MM.1S (cell line): ENCODE measurements around the gene FBXW12.

Experiments
- DNase-seq: peaks from one replicate; pipeline ENCODE4 v3.0.0-alpha.2; 2015
- H2AFZ ChIP-seq: fragments of 300-600 bp; sonication (generic); 2 replicates; pipeline ENCODE4 v1.6.0; 2016; ENCODE audit warnings: antibody characterized with exemption, low read length
- H3F3A ChIP-seq: fragments of 300-600 bp; sonication (generic); 2 replicates; pipeline ENCODE4 v1.6.1; 2016; ENCODE audit warnings: mild to moderate bottlenecking, antibody characterized with exemption, low read length, moderate library complexity, mixed read lengths; ENCODE audit not compliant: insufficient read depth
- H3K27ac ChIP-seq: fragments of 300-600 bp; sonication (generic); 2 replicates; pipeline ENCODE4 v1.5.1; 2016; ENCODE audit warnings: mild to moderate bottlenecking, low read length
- H3K27me3 ChIP-seq: fragments of 300-600 bp; sonication (generic); replicated peaks from 2 replicates; pipeline ENCODE4 v1.6.0; 2016; ENCODE audit warnings: low read length; ENCODE audit not compliant: insufficient read depth
- H3K36me3 ChIP-seq: fragments of 300-600 bp; sonication (generic); replicated peaks from 2 replicates; pipeline ENCODE4 v1.6.1; 2016; ENCODE audit warnings: mild to moderate bottlenecking, low read length, mixed read lengths; ENCODE audit not compliant: insufficient read depth
- H3K4me1 ChIP-seq: fragments of 300-600 bp; sonication (generic); 2 replicates; pipeline ENCODE4 v1.6.1; 2016; ENCODE audit warnings: low read length, mixed read lengths
- H3K4me2 ChIP-seq: fragments of 300-600 bp; sonication (generic); 2 replicates; pipeline ENCODE4 v1.6.0; 2016; ENCODE audit warnings: low read depth, low read length
- H3K4me3 ChIP-seq: fragments of 300-600 bp; sonication (generic); 2 replicates; pipeline ENCODE4 v1.5.1; 2016; ENCODE audit warnings: low read length, mixed read lengths
- H3K79me2 ChIP-seq: fragments of 300-600 bp; sonication (generic); 2 replicates; pipeline ENCODE4 v1.6.1; 2016; ENCODE audit warnings: mixed run types, low read length, mixed read lengths
- H3K9ac ChIP-seq: fragments of 300-600 bp; sonication (generic); 2 replicates; pipeline ENCODE4 v1.6.1; 2016; ENCODE audit warnings: low read length, mixed read lengths
- H3K9me2 ChIP-seq: fragments of 300-600 bp; sonication (generic); replicated peaks from 2 replicates; pipeline ENCODE4 v1.6.1; 2016; ENCODE audit warnings: mild to moderate bottlenecking, low read length, mixed read lengths; ENCODE audit not compliant: insufficient read depth
- H3K9me3 ChIP-seq: fragments of 300-600 bp; sonication (generic); replicated peaks from 2 replicates; pipeline ENCODE4 v1.6.1; 2016; ENCODE audit warnings: mild to moderate bottlenecking, low read length, mixed read lengths; ENCODE audit not compliant: insufficient read depth
- H4K20me1 ChIP-seq: fragments of 300-600 bp; sonication (generic); 2 replicates; pipeline ENCODE4 v1.6.1; 2016; ENCODE audit warnings: mild to moderate bottlenecking, low read length, moderate library complexity, mixed read lengths; ENCODE audit not compliant: insufficient read depth
- CTCF ChIP-seq: fragments of 300-600 bp; sonication (generic); IDR thresholded peaks from 2 replicates; pipeline ENCODE4 v1.5.1; 2016; ENCODE audit warnings: antibody characterized with exemption, low read length, mixed read lengths
- EZH2 ChIP-seq: fragments of 300-600 bp; sonication (generic); optimal IDR thresholded peaks from 2 replicates; pipeline ENCODE3; 2017; ENCODE audit warnings: low read depth, mild to moderate bottlenecking, antibody characterized with exemption, low read length, mixed read lengths
- EZH2phosphoT487 ChIP-seq: fragments of 300-600 bp; sonication (generic); IDR thresholded peaks from 2 replicates; pipeline ENCODE4 v1.6.1; 2018; ENCODE audit warnings: antibody characterized with exemption, low read length

FBXW12 gene

GRCh38 chr3:48413611-48414010, 41.6 kb downstream of the FBXW12 start:
- Histone ChIP-seq H2AFZ (no peak overlapping the region), H3F3A (no peaks in the 10 kb centered on the region), H3K27me3 (peaks cover 22% of the 10 kb centered on the region; the same call in 1 of the 2 replicates), H3K36me3 (no peaks in the 10 kb centered on the region), H4K20me1 (no peaks in the 10 kb centered on the region), H3K9ac (no peak overlapping the region), H3K4me2 (no peak overlapping the region), H3K9me3 (no peaks in the 10 kb centered on the region), H3K9me2 (no peaks in the 10 kb centered on the region), H3K27ac (no peak overlapping the region), H3K79me2 (no peaks in the 10 kb centered on the region), H3K4me1 (no peaks in the 10 kb centered on the region), H3K4me3 (no peak overlapping the region)
- TF ChIP-seq EZH2 = no peak
- no peak for TF ChIP-seq CTCF
- no peak for TF ChIP-seq EZH2phosphoT487
- DNase-seq = no peak

GRCh38 chr3:48414376-48415250, 42.6 kb downstream of the FBXW12 start:
- Histone ChIP-seq H3K36me3 (no peaks in the 10 kb centered on the region), H3K4me2 (no peak overlapping the region), H2AFZ (no peak overlapping the region), H3K9ac (no peak overlapping the region), H3K27ac (no peak overlapping the region), H3K9me2 (no peaks in the 10 kb centered on the region), H3F3A (no peaks in the 10 kb centered on the region), H3K27me3 (peaks cover 26% of the 10 kb centered on the region; the same call in 1 of the 2 replicates), H4K20me1 (no peaks in the 10 kb centered on the region), H3K9me3 (no peaks in the 10 kb centered on the region), H3K4me3 (no peak overlapping the region), H3K4me1 (no peaks in the 10 kb centered on the region), H3K79me2 (no peaks in the 10 kb centered on the region)
- no peak for TF ChIP-seq CTCF
- no peak for TF ChIP-seq EZH2phosphoT487
- TF ChIP-seq EZH2 = no peak
- no peak for DNase-seq

GRCh38 chr3:48415251-48415953, 43.4 kb downstream of the FBXW12 start:
- H3K27ac ChIP-seq = no peak overlapping the region
- H3K27me3 ChIP-seq = peaks cover 27% of the 10 kb centered on the region; the same call in 1 of the 2 replicates
- no peak overlapping the region for H3K4me3 ChIP-seq
- H2AFZ ChIP-seq = no peak overlapping the region
- TF ChIP-seq EZH2 = no peak
- TF ChIP-seq EZH2phosphoT487 = no peak
- no peak overlapping the region for H3K9ac ChIP-seq
- no peaks in the 10 kb centered on the region for H3F3A ChIP-seq
- H3K4me2 ChIP-seq = no peak overlapping the region
- no peak for DNase-seq
- no peaks in the 10 kb centered on the region for H4K20me1 ChIP-seq
- no peaks in the 10 kb centered on the region for H3K79me2 ChIP-seq
- H3K9me3 ChIP-seq = no peaks in the 10 kb centered on the region
- no peaks in the 10 kb centered on the region for H3K9me2 ChIP-seq
- no peaks in the 10 kb centered on the region for H3K4me1 ChIP-seq
- H3K36me3 ChIP-seq = no peaks in the 10 kb centered on the region
